ENCODE data around the gene THRAP3.

- TF ChIP-seq CTCF (IDR thresholded peaks at IDR 0.05) (no peak), POLR2A (IDR thresholded peaks at IDR 0.05) (no peak)
These were observed 80.3 kb downstream of the THRAP3 start for GRCh38 chr1:36304521-36304920.

Data from lower leg skin (tissue), 3 donors.